ENCODE data around the gene ARHGAP26.

ARHGAP26 gene

DNA sequence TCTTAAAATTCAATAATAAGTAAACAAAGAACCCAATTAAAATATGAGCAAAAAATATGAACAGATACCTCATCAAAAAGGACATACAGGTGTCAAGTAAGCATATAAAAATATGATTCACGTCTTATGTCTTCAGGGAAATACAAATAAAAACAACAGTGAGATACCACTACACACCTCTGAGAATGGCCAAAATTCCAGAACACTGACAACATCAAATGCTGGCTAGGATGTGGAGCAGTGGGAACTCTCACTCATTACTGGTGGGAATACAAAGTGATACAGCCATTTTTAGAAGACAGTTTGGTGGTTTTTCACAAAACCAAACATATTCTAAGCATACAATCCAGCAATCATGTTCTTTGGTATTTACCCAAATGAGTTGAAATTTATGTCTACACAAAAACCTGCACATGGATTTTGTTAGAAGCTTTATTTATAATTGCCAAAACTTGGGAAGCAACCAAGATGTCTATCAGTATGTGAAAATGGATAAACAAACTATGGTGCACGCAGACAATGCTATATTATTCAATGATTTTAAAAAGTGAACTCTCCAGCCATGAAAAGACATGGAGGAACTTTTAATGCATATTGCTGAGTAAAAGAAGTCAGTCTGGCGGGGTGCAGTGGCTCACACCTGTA lies 381.0 kb downstream of the ARHGAP26 start:
- no peak for DNase-seq

DNA sequence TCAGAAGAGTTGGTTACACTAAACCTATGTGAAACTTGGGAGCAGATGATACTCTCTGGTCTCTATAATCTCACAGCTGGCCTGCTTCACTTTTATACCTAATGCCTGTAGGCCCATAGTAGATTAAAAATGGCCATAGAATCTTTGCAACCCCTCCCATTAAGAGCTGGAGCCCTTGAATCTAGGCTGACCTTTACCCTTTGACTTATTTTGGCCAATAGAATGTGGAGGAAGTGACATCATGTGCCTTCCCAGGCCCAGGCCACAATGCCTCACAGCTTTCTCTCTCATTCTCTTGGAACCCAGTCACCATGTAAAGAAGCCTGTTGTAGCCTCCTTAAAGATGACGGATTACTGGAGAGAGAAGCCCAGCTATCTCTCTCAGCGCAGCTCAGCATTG lies 382.3 kb downstream of the ARHGAP26 start:
- no peak for DNase-seq

DNA sequence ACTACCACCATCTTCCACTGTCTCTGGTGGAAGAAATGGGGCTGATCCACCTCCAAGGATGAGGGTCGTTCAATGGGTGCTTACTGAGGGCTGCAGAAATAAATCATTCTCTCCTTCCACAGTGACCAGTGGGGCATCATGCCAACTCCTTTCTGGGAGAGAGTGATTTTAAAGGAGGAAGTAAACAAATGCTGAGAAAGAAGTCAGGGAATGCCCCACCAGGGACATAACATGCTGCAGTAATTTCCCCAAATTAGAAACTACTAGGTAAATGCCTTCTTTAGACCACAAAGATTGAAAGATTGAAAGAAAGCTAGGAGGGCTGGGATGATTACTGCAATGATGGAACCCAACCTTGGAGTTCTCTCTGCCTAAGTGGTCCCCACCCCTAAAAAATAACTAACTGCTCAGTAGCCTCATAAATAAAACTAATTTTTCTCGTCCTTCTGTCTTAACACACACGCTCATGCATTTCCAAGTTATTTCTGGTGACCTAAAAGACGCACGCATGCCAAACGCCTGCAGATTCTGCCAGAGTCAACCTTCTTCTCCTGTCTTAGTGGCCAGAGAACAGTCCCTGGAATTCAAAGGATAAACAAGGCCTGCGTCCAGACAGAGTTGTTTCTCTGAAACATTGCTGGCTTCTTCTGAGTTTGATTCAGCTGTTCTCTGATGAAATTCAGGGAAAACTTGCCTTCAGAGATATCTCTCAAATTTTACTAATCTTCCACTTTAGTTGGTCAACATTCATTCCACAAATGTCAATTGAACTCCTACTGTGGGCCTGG lies 383.3 kb downstream of the ARHGAP26 start:
- DNase-seq = no peak

DNA sequence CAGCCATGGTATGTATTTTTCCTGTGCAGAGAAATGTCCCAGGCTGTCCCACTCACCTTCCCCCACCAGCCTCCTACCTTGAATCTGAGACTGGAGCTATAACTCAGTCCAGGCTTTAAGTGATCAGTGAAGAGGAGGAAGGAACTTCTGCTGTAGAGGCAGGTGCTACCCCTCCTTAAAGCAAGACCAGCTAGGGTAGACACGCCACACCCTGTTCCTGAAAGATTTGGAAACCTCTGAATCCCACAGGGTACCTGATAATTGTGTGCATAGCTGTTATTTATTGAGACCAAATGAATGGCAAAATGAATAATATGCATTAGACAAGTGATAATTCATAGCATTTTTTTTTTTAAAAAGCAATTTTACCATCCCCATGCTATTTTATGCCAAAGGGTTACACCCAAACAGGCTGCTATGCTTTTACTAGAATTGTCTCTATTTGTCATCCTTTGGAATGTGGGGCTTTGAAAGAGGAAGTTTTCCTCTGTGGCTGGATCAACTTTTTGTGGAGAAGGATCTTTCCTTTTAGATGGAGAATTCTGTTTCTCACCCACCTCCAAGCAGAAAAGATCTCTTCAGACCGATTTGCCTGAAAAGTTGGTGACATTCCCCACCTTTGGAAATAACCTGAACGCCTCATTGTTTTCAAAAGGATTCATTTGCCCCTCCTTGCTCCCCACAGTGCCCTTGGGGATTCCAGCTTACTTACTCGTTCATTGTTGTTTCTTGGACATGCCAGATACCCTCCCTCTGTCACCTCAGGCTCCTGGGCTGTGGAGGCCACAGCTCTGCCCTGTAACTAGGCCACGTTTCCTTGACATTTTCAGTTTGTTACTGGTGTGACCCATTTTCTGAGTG lies 384.6 kb downstream of the ARHGAP26 start:
- DNase-seq = no peak

DNA sequence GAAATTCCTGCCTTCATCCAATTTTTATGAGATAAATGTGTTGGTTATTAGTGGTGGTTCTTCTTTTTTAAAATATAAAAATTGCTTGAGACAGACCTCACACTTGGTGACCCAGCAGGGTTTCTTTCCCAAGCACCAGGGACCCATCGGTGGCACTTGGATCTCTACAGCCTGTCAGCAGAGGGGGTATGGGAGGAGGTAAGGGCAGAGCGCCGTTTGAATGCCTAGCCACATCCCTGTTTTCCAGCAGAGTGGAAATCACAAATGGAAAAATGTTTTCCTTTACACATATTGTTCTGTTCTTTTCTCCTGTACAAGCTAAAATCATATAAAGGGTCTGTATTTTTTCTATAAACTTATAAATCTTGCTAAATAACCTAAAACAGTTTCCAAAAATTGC lies 385.3 kb downstream of the ARHGAP26 start:
- no peak for DNase-seq

DNA sequence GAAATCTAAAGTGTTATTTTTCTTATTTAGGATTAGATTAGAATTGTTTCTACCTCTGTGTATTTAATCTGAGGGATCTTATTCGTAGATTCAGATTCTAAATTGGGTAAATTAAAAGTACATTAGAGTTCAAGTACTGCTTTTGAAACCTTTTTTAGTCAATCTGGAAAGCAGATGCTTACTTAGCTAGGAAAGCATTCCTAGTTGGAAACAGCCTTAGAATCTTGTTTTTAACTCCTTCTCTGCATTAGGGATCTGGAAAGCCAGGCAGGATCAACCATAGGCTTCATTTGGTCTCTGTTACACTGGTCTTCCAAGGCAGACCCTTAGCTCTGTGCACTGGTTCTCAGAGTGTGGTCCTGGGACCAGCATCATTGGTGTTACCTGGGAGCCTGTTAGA lies 385.9 kb downstream of the ARHGAP26 start:
- no peak for DNase-seq

DNA sequence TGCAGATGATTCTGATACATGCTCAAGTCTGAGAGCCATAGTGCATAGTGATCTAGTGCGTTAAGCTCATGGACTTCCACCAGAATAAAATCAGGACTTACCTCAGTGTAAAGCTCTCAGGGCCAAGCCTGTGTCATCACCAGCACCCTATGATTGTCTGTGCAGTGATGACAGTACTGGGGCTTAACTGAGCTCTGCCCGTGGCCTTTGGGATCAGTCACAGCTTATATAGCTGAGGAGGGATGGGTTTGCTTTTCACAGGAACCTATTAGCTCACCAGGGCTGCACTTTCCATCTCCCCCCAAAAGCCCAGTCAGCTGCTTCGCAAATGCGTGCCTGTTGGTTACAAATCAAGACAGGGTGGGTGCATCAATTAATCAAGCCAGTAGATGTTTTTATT lies 386.4 kb downstream of the ARHGAP26 start:
- no peak for DNase-seq

DNA sequence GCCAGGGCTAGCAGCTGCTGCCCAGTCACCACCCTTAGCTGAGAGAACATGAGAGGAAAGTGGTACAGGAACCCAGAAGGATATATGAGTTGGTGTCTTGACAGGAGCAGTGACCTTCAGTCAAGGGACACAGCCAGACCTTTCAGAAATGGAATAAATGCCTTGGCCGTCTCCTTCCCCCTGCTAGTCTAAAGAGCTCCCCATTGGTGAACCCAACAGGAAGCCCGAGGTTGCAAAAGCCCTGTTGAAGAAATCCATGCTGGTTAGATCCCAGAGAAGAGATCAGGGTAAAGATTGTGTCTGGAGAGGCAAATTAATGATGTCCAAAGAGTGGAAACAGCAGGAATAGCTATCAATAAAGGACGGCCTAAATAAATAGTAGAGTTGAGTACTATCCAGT lies 388.9 kb downstream of the ARHGAP26 start:
- no peak for DNase-seq

DNA sequence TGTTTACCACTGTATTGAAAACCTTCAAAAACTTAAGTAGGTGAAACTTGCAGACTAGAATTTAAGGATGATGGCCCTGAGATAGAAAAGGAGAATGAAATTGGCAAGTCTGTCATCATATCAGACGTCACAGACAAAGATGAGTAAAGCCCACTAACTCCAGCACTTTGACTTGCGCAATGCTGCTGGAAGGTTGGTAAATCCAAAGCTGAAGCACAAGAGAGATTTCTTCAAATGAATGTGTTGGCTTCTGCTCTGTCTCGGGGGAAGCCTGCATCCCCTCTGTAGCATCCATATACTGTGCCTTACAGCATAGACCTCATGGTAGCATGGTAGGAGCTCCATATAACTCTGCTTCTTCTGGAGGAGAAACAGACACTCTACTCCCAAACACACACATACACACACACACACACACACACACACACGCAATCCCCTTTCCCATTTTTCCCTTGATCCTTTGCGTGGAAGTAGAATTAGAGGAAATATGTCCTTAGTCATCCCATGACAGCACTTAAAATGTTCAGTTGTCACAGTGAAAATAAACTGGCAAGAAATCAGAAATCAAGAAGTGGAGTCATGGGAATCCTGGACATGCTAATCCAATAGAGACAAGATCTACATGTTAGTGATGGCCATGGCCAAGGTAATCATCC lies 391.8 kb downstream of the ARHGAP26 start:
- DNase-seq = no peak

DNA sequence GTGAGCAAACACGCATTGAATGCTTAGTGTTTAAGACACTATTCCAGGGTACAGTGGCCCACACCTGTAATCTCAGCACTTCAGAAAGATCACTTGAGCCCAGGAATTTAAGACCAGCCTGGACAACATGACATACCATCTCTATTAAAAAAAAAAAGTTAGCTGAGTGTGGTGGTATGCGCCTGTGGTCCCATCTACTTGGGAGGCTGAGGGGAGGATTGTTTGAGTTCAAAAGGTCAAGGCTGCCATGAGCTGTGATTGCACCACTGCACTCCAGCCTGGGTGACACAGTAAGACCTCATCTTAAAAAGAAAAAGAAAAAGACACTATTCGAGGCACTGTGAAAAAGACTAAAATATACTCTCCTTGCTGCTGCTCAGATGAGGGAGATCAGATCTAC lies 392.6 kb downstream of the ARHGAP26 start:
- DNase-seq = no peak

DNA sequence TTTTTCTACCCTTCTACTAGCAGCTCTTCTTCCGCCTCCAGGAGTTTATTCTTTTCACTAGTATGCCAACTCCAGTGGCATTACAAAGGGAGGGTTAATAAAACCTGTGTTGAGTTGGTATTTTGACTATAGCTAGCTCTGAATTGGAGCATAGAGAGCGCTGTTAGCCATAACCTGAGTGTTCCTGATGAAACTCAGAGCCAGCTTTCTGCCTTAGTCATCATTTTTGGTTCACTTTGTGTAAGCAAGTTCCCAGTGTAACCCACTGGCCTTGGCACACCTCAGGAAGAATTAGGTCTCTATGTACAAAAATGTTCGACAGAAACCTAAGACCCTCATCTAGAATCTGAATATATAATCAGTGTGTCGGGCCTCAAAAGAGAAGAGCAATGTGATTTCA lies 394.4 kb downstream of the ARHGAP26 start:
- DNase-seq = no peak

DNA sequence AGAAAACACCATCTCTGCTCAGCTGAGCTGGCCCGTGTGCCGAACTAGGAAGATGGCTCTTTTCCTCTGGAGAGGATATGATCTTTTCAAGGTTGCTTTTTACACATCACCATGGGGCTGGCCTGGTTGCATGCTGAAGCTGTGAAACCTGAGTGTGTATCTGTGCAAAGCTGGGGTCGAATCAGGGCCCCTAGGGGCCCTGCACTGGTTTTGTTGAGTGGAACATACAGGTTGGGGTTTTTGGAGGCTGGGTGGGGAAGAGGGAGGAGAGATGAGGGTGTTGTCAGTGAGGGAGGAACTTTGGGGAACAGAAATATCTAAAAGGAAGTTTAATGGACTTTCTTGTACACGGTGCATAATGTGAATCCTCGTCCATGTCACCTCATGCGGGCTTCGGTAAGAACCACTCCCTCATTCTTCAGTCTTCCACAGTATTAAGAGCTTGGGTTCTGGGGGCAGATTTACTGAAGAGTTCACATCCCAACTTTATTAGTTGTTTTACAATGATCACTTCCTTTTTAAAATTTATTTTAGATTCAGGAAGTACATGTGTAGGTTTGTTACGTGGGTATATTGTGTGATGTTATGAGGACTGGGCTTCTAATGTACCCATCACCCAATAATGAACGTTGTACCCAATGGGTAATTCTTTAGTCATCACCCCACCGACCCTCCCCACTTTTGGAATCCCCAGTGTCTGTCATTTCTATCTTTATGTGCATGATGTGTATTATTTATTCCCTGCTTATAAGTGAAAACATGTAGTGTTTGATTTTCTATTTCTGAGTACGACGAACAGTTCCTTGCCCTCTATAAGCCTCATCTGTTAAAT lies 395.1 kb downstream of the ARHGAP26 start:
- no peak for DNase-seq

DNA sequence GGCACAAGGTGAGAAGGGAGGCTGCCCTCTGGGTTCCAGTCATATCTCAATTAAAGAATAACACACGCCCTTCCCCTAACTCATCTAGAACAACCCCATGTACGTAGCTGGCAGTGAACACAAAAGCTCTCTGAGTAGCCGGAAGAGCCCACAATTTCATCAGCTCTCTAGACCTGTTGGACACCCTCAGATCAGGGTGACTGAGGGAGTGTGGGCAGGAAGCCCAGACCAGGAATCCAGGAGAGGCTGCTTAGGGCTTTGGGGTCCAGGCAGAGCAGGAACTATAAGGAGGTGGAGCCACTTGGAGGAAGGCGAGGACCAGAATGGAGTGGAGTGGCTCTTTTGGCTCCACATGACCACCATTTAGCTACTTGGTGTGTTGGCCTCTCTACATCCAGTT lies 395.9 kb downstream of the ARHGAP26 start:
- no peak for DNase-seq

DNA sequence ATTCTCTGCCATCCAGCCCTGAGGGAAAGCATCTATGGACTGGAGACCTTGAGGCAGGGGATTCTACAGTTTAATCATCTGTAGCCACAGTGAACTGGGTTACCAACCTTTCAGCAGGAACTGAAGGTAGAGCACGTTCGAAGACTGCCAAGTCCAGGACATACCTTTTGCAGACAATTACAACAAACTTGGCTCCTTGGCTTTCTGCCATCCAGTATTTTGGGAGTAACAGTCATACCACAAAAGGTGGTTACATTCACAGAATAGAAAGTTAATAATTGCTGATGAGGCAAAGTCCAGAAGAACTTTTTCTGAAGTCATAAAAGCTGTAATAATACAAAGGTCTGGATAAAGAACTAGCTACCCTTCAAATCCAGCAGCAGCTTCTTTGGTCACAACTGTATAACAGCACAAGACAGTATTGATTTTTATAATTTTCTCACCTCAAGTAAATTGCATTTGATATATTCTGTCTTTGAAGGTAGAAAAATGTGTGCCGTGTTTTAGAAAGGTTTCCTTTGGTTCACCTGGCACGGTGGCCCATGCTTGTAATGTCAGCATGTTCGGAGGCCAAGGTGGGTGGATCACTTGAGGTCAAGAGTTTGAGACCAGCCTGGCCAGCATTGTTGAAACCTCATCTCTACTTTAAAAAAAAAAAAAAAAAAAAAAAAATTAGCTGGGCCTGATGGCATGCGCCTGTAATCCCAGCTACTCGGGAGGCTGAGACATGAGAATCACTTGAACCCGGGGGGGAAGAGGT lies 396.7 kb downstream of the ARHGAP26 start:
- DNase-seq = no peak

DNA sequence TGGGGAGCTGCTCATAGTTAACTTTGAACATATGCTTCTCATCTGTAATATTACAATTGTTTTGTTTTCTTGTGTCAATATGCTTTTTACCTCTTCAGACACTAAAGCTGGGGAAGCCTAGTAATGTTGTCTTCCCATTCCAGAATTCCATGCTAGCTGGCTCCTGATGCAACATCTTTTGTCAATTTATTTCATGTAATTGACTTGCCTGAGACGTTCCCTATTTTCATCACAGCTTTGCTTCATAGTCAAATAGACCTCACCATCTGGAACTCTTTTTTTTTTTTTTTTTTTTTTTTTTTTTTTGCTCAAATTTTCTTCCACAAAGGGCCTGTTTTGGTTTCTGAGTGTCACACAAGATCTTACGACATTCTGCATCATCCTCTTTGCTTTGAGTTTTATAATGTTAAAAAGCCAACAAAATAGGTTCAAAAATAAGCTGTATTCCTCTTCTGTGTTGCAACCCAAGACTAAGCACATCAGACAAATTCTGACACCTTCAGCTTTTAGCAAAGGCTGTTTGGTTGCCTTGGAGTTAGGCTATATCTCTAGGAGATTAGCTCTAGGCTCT lies 398.1 kb downstream of the ARHGAP26 start:
- DNase-seq = no peak

DNA sequence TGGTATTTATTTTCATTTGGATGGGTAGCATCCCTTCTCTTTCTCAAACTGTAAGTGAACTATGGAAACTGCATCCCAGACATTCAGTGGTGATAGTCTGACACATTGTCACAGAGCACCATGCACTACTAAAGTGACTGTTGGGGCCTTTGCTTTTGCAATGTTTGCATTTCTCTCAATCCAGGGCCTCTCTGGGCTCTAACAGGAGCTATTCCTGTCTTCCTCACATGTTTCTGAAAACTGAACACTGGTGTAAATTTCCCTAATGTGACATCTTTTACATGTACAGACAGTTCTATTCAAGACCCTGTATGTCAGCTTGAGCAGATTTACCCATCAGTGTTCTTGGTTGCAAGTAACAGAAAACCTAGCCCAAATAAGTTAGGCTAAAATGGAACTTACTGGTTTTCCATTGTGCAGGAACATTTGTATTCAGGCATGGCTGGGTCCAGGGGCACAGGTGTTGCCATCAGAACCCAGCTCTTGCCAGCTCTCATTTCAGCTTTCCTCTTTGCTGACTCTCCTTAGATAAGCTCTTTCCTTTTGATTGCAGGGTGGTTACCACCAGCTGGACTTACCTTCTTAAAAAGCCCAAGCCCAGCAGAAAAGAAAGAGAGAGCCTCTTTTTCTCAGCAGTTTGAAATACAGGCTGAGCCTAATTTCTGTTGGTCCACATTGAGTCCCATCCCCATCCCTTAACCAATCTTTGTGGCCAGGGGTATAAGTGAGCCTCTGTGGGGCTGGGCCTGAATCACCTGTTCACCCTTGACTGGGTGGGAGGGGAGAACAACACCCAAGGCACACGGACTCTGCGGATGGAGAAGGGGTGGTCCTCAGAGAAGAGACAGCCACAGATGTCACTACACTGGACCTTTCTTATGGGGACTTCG lies 399.0 kb downstream of the ARHGAP26 start:
- no peak for DNase-seq

DNA sequence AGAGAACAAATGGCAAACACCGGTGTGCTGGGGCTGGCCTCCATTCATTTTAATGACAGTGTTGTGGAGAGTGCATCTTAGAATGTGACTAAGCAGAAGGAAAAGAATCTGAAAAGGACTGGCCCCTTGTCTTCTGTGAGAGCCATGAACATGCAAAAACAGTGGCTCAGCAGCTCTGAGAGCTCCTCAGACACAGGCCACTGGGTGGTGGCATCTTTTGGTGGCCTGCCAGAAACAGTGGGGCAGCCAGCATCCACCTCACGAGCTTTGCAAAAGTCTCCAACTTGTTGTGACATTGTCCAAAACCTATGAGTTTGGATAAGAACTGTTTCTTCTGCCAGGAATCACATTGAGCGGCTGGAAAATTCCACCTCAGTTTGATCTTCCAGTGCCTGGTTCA lies 399.9 kb downstream of the ARHGAP26 start:
- no peak for DNase-seq

DNA sequence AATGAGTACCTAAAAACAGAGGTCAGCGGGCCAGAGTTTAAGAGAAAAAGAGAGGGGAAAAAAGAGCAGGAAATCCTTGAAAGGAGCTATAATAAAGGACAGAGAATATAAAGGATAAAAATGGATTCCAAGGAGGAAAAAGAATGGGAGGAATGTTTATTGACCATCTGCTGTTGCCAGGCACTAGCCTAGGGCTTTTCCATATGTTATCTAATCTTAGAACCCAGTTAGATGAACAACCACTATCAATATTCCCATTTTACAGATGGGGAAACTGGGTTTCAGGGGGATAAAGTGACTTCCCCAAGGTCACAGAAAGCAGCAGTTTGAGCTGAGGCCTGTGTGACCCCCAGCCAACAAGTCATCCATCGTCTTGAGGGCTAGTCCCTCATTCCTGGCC lies 400.8 kb downstream of the ARHGAP26 start:
- DNase-seq = no peak

DNA sequence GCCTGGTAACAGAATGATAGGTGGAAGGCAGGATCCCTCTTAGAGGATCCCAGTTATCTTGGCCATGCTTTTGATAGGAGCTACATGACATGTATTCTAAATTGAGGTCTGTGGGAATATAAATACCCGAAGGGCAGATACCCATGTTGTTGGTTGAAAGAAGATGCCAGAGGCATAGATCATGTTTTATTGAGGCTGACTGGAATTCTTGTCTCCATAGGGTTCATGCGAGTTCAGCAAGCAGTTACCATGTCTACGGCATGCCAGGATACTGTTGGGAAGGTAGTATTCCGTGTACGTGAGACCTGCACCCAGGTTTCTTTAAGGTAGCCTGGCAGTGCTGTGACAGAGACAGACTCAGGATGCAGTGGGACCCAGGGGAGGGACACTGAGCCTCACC lies 402.6 kb downstream of the ARHGAP26 start:
- no peak for DNase-seq
